Right lung (tissue), 5 donors: ENCODE data around the gene GPR149. TPM values are rescaled to one million over a fixed set of nuclear protein-coding genes. Genes with fewer than 3 reads are reported as not detected.

Source experiments
- polyA plus RNA-seq, 5 donors: library from polyadenylated mRNA; unstranded; fragments of 120-200 nt; gene quantifications; one replicate each; pipeline versions ENCODE4 v1.2.1 to v1.2.3, GENCODE V29; 2013; ENCODE audit warnings: inconsistent platforms in 1 of 5, low replicate concordance in 1 of 5; ENCODE audit not compliant: insufficient read length in 5 of 5, insufficient read depth in 1 of 5

GPR149 gene
- polyA plus RNA-seq, 5 donors: not detected

Other genes starting within 250 kb of the GPR149 start
- gene DHX36, start 105.7 kb downstream of the GPR149 start, polyA plus RNA-seq: 10 to 100 TPM; 58.4 to 87.8 (median 80.7) TPM